GM23338 (cell line): Measurements from ENCODE around the gene TMEM179. TPM values are rescaled to one million over a fixed set of nuclear protein-coding genes. Genes with fewer than 3 reads are reported as not detected.

ENCODE experiments used
- ATAC-seq: fragments of 200-7000 bp; cut with Tn5 transposase; 3 replicates; pipeline ENCODE4 v1.9.1; 2020
- DNase-seq: peaks from one replicate; pipeline ENCODE4 v3.0.0-alpha.2; 2015; ENCODE audit warnings: low spot score
- H2AFZ ChIP-seq: fragments of 200-600 bp; sonication (generic); 2 replicates; pipeline ENCODE4 v1.8.0; 2016; ENCODE audit warnings: antibody characterized with exemption, mild to moderate bottlenecking, moderate library complexity
- H3F3A ChIP-seq: fragments of 200-600 bp; sonication (generic); replicated peaks from 2 replicates; pipeline ENCODE4 v1.8.0; 2017; ENCODE audit warnings: antibody characterized with exemption, mixed run types, low read depth
- H3K27ac ChIP-seq: fragments of 200-600 bp; sonication (generic); 2 replicates; pipeline ENCODE4 v1.6.1; 2016; ENCODE audit warnings: low read depth
- H3K27me3 ChIP-seq: fragments of 200-600 bp; sonication (generic); 2 replicates; pipeline ENCODE4 v1.8.0; 2016; ENCODE audit warnings: mild to moderate bottlenecking, mixed run types, moderate library complexity; ENCODE audit not compliant: insufficient read depth
- H3K36me3 ChIP-seq: fragments of 200-600 bp; sonication (generic); 2 replicates; pipeline ENCODE4 v1.8.0; 2016; ENCODE audit warnings: mild to moderate bottlenecking; ENCODE audit not compliant: insufficient read depth
- H3K4me1 ChIP-seq: fragments of 200-600 bp; sonication (generic); 2 replicates; pipeline ENCODE4 v1.8.0; 2016; ENCODE audit warnings: mild to moderate bottlenecking, moderate library complexity; ENCODE audit not compliant: insufficient read depth
- H3K4me2 ChIP-seq: fragments of 200-600 bp; sonication (generic); 2 replicates; pipeline ENCODE4 v1.7.1; 2017; ENCODE audit warnings: mixed run types
- H3K4me3 ChIP-seq: fragments of 200-600 bp; sonication (generic); 2 replicates; pipeline ENCODE4 v1.6.1; 2016; ENCODE audit warnings: mixed run types
- H3K79me2 ChIP-seq: fragments of 200-600 bp; sonication (generic); replicated peaks from 2 replicates; pipeline ENCODE4 v1.8.0; 2017; ENCODE audit warnings: mild to moderate bottlenecking; ENCODE audit not compliant: insufficient read depth
- H3K9me2 ChIP-seq: fragments of 200-600 bp; sonication (generic); 2 replicates; pipeline ENCODE4 v1.8.0; 2017; ENCODE audit not compliant: insufficient read depth
- H4K20me1 ChIP-seq: fragments of 200-600 bp; sonication (generic); replicated peaks from 2 replicates; pipeline ENCODE4 v1.8.0; 2017; ENCODE audit warnings: mild to moderate bottlenecking; ENCODE audit not compliant: insufficient read depth
- H3K27ac Mint-ChIP-seq: 2 replicates; pipeline ENCODE4 v1.8.0; 2020; ENCODE audit warnings: inconsistent platforms, mild to moderate bottlenecking, moderate library complexity, mixed read lengths
- H3K27me3 Mint-ChIP-seq: 3 replicates; pipeline ENCODE4 v1.8.0; 2022; ENCODE audit warnings: low read depth, mild to moderate bottlenecking, moderate library complexity, mixed read lengths, inconsistent platforms; ENCODE audit not compliant: insufficient read depth, poor library complexity
- H3K36me3 Mint-ChIP-seq: 3 replicates; pipeline ENCODE4 v1.8.0; 2021; ENCODE audit warnings: low read depth, mild to moderate bottlenecking, inconsistent platforms, moderate library complexity, mixed read lengths
- H3K4me1 Mint-ChIP-seq: 3 replicates; pipeline ENCODE4 v1.8.0; 2020; ENCODE audit warnings: mild to moderate bottlenecking, inconsistent platforms, mixed read lengths
- H3K4me3 Mint-ChIP-seq: 3 replicates; pipeline ENCODE4 v1.8.0; 2021; ENCODE audit warnings: moderate library complexity, mild to moderate bottlenecking, inconsistent platforms, mixed read lengths
- H3K9me3 Mint-ChIP-seq: 3 replicates; pipeline ENCODE4 v1.8.0; 2020; ENCODE audit warnings: moderate library complexity, mild to moderate bottlenecking, inconsistent platforms, mixed read lengths
- CREB1 ChIP-seq: fragments of 250-450 bp; sonication (Bioruptor Pico); IDR thresholded peaks from 2 replicates; pipeline ENCODE4 v1.5.0; 2020; ENCODE audit warnings: low read depth, mild to moderate bottlenecking, moderate library complexity
- EZH2phosphoT487 ChIP-seq: fragments of 200-600 bp; sonication (generic); IDR thresholded peaks from one replicate; pipeline ENCODE4 v1.8.1; 2018; ENCODE audit warnings: antibody characterized with exemption; ENCODE audit not compliant: unreplicated experiment
- JUNB ChIP-seq: IDR thresholded peaks from one replicate; pipeline ENCODE4 v1.6.1; 2016; ENCODE audit warnings: antibody characterized with exemption; ENCODE audit not compliant: unreplicated experiment
- POLR2AphosphoS5 ChIP-seq: IDR thresholded peaks from 2 replicates; pipeline ENCODE4 v1.6.1; 2016; ENCODE audit warnings: antibody characterized with exemption, low read depth
- STAT1 ChIP-seq: IDR thresholded peaks from one replicate; pipeline ENCODE4 v1.6.1; 2016; ENCODE audit warnings: antibody characterized with exemption; ENCODE audit not compliant: unreplicated experiment
- ZNF331 ChIP-seq: fragments of 250-450 bp; sonication (Bioruptor Pico); IDR thresholded peaks from 2 replicates; pipeline ENCODE4 v1.5.0; 2020; ENCODE audit warnings: low read depth, mild to moderate bottlenecking, moderate library complexity
- polyA plus RNA-seq: library from polyadenylated mRNA; unstranded; fragments of >200 nt; fragmentation: Nextera tagmentation; extraction: Ambion mirVana; gene quantifications from 2 replicates; pipeline ENCODE4 v1.2.1, GENCODE V29; 2016
- total RNA-seq: library from RNA; depleted of rRNA; stranded (reverse); fragments of >200 nt; shearing (Covaris generic); gene quantifications from 2 replicates; pipeline ENCODE4 v1.2.3, GENCODE V29; 2014
- TF ChIP-seq, protein P1 (sequence below): fragments of 250-450 bp; sonication (Bioruptor Pico); IDR thresholded peaks from 2 replicates; pipeline ENCODE4 v1.5.0; 2020; ENCODE audit warnings: mild to moderate bottlenecking, moderate library complexity

The TMEM179 gene
- total and polyA plus RNA-seq, 2 experiments from 2014 or later, result 1.0 to 4.8 TPM

- TF ChIP-seq, protein P1, sequence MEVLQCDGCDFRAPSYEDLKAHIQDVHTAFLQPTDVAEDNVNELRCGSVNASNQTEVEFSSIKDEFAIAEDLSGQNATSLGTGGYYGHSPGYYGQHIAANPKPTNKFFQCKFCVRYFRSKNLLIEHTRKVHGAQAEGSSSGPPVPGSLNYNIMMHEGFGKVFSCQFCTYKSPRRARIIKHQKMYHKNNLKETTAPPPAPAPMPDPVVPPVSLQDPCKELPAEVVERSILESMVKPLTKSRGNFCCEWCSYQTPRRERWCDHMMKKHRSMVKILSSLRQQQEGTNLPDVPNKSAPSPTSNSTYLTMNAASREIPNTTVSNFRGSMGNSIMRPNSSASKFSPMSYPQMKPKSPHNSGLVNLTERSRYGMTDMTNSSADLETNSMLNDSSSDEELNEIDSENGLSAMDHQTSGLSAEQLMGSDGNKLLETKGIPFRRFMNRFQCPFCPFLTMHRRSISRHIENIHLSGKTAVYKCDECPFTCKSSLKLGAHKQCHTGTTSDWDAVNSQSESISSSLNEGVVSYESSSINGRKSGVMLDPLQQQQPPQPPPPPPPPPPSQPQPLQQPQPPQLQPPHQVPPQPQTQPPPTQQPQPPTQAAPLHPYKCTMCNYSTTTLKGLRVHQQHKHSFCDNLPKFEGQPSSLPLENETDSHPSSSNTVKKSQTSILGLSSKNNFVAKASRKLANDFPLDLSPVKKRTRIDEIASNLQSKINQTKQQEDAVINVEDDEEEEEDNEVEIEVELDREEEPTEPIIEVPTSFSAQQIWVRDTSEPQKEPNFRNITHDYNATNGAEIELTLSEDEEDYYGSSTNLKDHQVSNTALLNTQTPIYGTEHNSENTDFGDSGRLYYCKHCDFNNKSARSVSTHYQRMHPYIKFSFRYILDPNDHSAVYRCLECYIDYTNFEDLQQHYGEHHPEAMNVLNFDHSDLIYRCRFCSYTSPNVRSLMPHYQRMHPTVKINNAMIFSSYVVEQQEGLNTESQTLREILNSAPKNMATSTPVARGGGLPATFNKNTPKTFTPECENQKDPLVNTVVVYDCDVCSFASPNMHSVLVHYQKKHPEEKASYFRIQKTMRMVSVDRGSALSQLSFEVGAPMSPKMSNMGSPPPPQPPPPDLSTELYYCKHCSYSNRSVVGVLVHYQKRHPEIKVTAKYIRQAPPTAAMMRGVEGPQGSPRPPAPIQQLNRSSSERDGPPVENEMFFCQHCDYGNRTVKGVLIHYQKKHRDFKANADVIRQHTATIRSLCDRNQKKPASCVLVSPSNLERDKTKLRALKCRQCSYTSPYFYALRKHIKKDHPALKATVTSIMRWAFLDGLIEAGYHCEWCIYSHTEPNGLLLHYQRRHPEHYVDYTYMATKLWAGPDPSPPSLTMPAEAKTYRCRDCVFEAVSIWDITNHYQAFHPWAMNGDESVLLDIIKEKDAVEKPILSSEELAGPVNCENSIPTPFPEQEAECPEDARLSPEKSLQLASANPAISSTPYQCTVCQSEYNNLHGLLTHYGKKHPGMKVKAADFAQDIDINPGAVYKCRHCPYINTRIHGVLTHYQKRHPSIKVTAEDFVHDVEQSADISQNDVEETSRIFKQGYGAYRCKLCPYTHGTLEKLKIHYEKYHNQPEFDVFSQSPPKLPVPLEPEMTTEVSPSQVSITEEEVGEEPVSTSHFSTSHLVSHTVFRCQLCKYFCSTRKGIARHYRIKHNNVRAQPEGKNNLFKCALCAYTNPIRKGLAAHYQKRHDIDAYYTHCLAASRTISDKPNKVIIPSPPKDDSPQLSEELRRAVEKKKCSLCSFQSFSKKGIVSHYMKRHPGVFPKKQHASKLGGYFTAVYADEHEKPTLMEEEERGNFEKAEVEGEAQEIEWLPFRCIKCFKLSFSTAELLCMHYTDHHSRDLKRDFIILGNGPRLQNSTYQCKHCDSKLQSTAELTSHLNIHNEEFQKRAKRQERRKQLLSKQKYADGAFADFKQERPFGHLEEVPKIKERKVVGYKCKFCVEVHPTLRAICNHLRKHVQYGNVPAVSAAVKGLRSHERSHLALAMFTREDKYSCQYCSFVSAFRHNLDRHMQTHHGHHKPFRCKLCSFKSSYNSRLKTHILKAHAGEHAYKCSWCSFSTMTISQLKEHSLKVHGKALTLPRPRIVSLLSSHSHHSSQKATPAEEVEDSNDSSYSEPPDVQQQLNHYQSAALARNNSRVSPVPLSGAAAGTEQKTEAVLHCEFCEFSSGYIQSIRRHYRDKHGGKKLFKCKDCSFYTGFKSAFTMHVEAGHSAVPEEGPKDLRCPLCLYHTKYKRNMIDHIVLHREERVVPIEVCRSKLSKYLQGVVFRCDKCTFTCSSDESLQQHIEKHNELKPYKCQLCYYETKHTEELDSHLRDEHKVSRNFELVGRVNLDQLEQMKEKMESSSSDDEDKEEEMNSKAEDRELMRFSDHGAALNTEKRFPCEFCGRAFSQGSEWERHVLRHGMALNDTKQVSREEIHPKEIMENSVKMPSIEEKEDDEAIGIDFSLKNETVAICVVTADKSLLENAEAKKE (CRISPR knock-in tag), result no peak
- TF ChIP-seq STAT1, result no peak
Observed at GRCh38 chr14:104611881-104612280, 7.3 kb upstream of the TMEM179 start (continued).

DNA sequence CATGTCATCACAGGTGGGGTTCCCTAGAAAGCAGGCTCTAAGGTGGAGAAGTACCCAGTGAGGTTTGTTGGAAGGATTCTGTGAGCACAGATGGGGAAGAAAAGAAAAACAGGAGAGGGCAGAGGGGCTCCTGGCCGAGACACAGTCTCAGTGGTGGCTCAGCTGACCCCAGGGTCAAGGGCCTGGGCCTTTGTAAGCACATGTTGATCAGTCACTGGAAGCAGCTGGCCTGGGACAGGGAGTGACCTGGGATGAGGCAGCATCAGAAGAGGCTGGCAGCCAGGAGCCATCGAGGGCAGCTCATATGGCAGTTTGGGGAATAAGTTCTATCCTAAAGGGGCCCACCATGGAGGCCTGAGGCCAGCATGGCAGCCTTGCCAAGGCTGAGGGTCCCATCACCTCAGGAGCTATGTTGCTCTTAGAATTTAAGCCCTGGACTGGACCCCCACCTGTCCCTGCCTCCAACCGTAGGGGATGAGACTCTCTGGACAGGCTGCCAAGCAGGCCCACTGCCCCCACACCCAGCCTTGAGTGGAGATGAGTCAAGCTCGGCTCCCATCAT lies 6.3 kb upstream of the TMEM179 start:
- no peak for TF ChIP-seq POLR2AphosphoS5
- no peak for TF ChIP-seq ZNF331 (CRISPR knock-in tag)
- no peak for TF ChIP-seq JUNB
- TF ChIP-seq CREB1 (CRISPR knock-in tag), result no peak
- TF ChIP-seq EZH2phosphoT487, result no peak
- DNase-seq (no peak), ATAC-seq (no peak)
- H3K4me1 ChIP-seq, result peaks cover under 1% of the 10 kb centered on the region; the same call in 1 of the 2 replicates
- H3K36me3 ChIP-seq, result no peaks in the 10 kb centered on the region
- H3F3A ChIP-seq, result no peaks in the 10 kb centered on the region
- peaks cover 8% of the 10 kb centered on the region for H3K27me3 Mint-ChIP-seq
- H3K9me3 Mint-ChIP-seq, result no peaks in the 10 kb centered on the region
- H3K27ac Mint-ChIP-seq, result no peak overlapping the region
- peaks cover 2% of the 10 kb centered on the region for H3K27me3 ChIP-seq
- H3K4me3 Mint-ChIP-seq, result no peak overlapping the region
- H2AFZ ChIP-seq, result no peak overlapping the region
- no peak overlapping the region for H3K4me2 ChIP-seq
- no peaks in the 10 kb centered on the region for H3K79me2 ChIP-seq
- no peak overlapping the region for H3K4me3 ChIP-seq
- peaks cover under 1% of the 10 kb centered on the region; the same call in 1 of the 3 replicates for H3K4me1 Mint-ChIP-seq
- no peaks in the 10 kb centered on the region for H4K20me1 ChIP-seq
- H3K9me2 ChIP-seq, result 0 out of 2 replicates have a peak, but pooled peaks cover 11% of the 10 kb centered on the region
- no peaks in the 10 kb centered on the region for H3K36me3 Mint-ChIP-seq
- H3K27ac ChIP-seq, result no peak overlapping the region
